ENCODE data around the gene AFF3. TPM values are rescaled to one million over a fixed set of nuclear protein-coding genes. Genes with fewer than 3 reads are reported as not detected.
"Not testable (repeated sequence)": the region's sequence is repeated elsewhere in the genome, so short reads cannot be mapped to it uniquely, and the experiment has no call there.

AFF3 gene
- total RNA-seq, 1 donor from 2014 or later, result 25.6 TPM

GRCh38 chr2:99961196-99961913 lies 181.0 kb downstream of the AFF3 start:
- DNase-seq (ENCODE audit: low spot score), result no peak

- DNase-seq (ENCODE audit: low spot score), result no peak
These were observed 181.6 kb downstream of the AFF3 start for GRCh38 chr2:99960790-99961189.

GRCh38 chr2:99960291-99960690 lies 182.1 kb downstream of the AFF3 start:
- no peak for DNase-seq (ENCODE audit: low spot score)

GRCh38 chr2:99959261-99960014 lies 183.0 kb downstream of the AFF3 start:
- DNase-seq (ENCODE audit: low spot score), result no peak

GRCh38 chr2:99957332-99958133 lies 184.9 kb downstream of the AFF3 start:
- DNase-seq (ENCODE audit: low spot score), result no peak

GRCh38 chr2:99956232-99957030 lies 186.0 kb downstream of the AFF3 start:
- DNase-seq (ENCODE audit: low spot score), result no peak

- no peak for DNase-seq (ENCODE audit: low spot score)
These were observed 188.6 kb downstream of the AFF3 start for GRCh38 chr2:99953750-99954149.

- DNase-seq (ENCODE audit: low spot score), result no peak
These were observed 192.4 kb downstream of the AFF3 start for GRCh38 chr2:99949963-99950362.

- DNase-seq (ENCODE audit: low spot score), result no peak
These were observed 192.9 kb downstream of the AFF3 start for GRCh38 chr2:99949530-99949929.

- no peak for DNase-seq (ENCODE audit: low spot score)
These were observed 194.4 kb downstream of the AFF3 start for GRCh38 chr2:99948010-99948409.

GRCh38 chr2:99947366-99947765 lies 195.0 kb downstream of the AFF3 start:
- not testable (repeated sequence) for DNase-seq (ENCODE audit: low spot score)

GRCh38 chr2:99944019-99944418 lies 198.4 kb downstream of the AFF3 start:
- no peak for DNase-seq (ENCODE audit: low spot score)

- no peak for DNase-seq (ENCODE audit: low spot score)
These were observed 199.6 kb downstream of the AFF3 start for GRCh38 chr2:99942561-99943347.

- no peak for DNase-seq (ENCODE audit: low spot score)
These were observed 201.4 kb downstream of the AFF3 start for GRCh38 chr2:99940963-99941362.

GRCh38 chr2:99939135-99939534 lies 203.3 kb downstream of the AFF3 start:
- no peak for DNase-seq (ENCODE audit: low spot score)

- no peak for DNase-seq (ENCODE audit: low spot score)
These were observed 204.1 kb downstream of the AFF3 start for GRCh38 chr2:99938250-99938649.

- no peak for DNase-seq (ENCODE audit: low spot score)
These were observed 206.3 kb downstream of the AFF3 start for GRCh38 chr2:99936065-99936464.

- DNase-seq (ENCODE audit: low spot score), result no peak
These were observed 206.7 kb downstream of the AFF3 start for GRCh38 chr2:99935662-99936061.

- DNase-seq (ENCODE audit: low spot score), result no peak
These were observed 208.3 kb downstream of the AFF3 start for GRCh38 chr2:99933894-99934650.

GRCh38 chr2:99933491-99933890 lies 208.9 kb downstream of the AFF3 start:
- not testable (repeated sequence) for DNase-seq (ENCODE audit: low spot score)
